ENCODE measurements around the gene CACNA1H. TPM values are rescaled to one million over a fixed set of nuclear protein-coding genes. Genes with fewer than 3 reads are reported as not detected.
"Not testable (repeated sequence)": the region's sequence is repeated elsewhere in the genome, so short reads cannot be mapped to it uniquely, and the experiment has no call there.

CACNA1H gene
- total and polyA plus RNA-seq, 7 donors, result 1.8 to 5.9 (median 2.3) TPM

- Histone ChIP-seq H3K27ac (no peak overlapping the region), H3K36me3 (ENCODE audit: insufficient read depth in 1 of 2, low read depth in 1 of 2) (no peaks in the 10 kb centered on the region), H3K4me3 (no peak overlapping the region), H3K4me1 (no peaks in the 10 kb centered on the region), H3K9me3 (no peaks in the 10 kb centered on the region), H3K27me3 (ENCODE audit: insufficient read depth in 3 of 3, low read length in 2 of 3) (peaks cover 0 to 51% (median 18%) of the 10 kb centered on the region in 3 donors)
- WGBS, 3 donors, result 93 to 96% (median 94%) methylated on average over 18 of the region's 18 CpGs
- TF ChIP-seq, protein P1, sequence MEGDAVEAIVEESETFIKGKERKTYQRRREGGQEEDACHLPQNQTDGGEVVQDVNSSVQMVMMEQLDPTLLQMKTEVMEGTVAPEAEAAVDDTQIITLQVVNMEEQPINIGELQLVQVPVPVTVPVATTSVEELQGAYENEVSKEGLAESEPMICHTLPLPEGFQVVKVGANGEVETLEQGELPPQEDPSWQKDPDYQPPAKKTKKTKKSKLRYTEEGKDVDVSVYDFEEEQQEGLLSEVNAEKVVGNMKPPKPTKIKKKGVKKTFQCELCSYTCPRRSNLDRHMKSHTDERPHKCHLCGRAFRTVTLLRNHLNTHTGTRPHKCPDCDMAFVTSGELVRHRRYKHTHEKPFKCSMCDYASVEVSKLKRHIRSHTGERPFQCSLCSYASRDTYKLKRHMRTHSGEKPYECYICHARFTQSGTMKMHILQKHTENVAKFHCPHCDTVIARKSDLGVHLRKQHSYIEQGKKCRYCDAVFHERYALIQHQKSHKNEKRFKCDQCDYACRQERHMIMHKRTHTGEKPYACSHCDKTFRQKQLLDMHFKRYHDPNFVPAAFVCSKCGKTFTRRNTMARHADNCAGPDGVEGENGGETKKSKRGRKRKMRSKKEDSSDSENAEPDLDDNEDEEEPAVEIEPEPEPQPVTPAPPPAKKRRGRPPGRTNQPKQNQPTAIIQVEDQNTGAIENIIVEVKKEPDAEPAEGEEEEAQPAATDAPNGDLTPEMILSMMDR (IDR thresholded peaks at IDR 0.05), result no peak
- intact Hi-C loops (cut with DNase I), result no loop called here
- DNase-seq, result no peak
- ATAC-seq, result no peak
These were observed 32.1 kb downstream of the CACNA1H start for GRCh38 chr16:1184980-1185379.

GRCh38 chr16:1185460-1186207 lies 32.7 kb downstream of the CACNA1H start:
- ATAC-seq; H3K4me1 ChIP-seq; H3K27ac ChIP-seq; H3K4me3 ChIP-seq; intact Hi-C loops (cut with DNase I); DNase-seq; H3K36me3 ChIP-seq (ENCODE audit: insufficient read depth in 1 of 2, low read depth in 1 of 2); H3K9me3 ChIP-seq: not testable (repeated sequence)
- peaks cover 0 to 53% (median 18%) of the 10 kb centered on the region in 3 donors for H3K27me3 ChIP-seq (ENCODE audit: insufficient read depth in 3 of 3, low read length in 2 of 3)
- 87 to 91% (median 91%) methylated on average over 39 to 83 of the region's 86 CpGs for WGBS, 3 donors

GRCh38 chr16:1188432-1189189 lies 35.7 kb downstream of the CACNA1H start:
- no peak overlapping the region for H3K4me3 ChIP-seq
- H3K27ac ChIP-seq, result no peak overlapping the region
- ATAC-seq (peak; percentile 58 to 64 (median 62)), DNase-seq (peak in 1 of 2 donors; percentile 42)
- 38 to 50% (median 43%) methylated on average over 30 to 32 of the region's 32 CpGs for WGBS, 3 donors
- H3K27me3 ChIP-seq (ENCODE audit: insufficient read depth in 3 of 3, low read length in 2 of 3), result peaks cover 0 to 36% (median 15%) of the 10 kb centered on the region in 3 donors
- no peaks in the 10 kb centered on the region for H3K4me1 ChIP-seq
- TF ChIP-seq, protein P1 (IDR thresholded peaks at IDR 0.05), result no peak
- no peaks in the 10 kb centered on the region for H3K9me3 ChIP-seq
- intact Hi-C loops (cut with DNase I), result no loop called here
- H3K36me3 ChIP-seq (ENCODE audit: insufficient read depth in 1 of 2, low read depth in 1 of 2), result no peaks in the 10 kb centered on the region

- H3K4me3 ChIP-seq, result no peak overlapping the region
- H3K27ac ChIP-seq, result no peak overlapping the region
- intact Hi-C loops (cut with DNase I), result no loop called here
- ATAC-seq, result no peak
- no peaks in the 10 kb centered on the region for H3K36me3 ChIP-seq (ENCODE audit: insufficient read depth in 1 of 2, low read depth in 1 of 2)
- peaks cover 0 to 39% (median 13%) of the 10 kb centered on the region in 3 donors for H3K27me3 ChIP-seq (ENCODE audit: insufficient read depth in 3 of 3, low read length in 2 of 3)
- H3K9me3 ChIP-seq, result no peaks in the 10 kb centered on the region
- H3K4me1 ChIP-seq, result no peaks in the 10 kb centered on the region
- TF ChIP-seq, protein P1 (IDR thresholded peaks at IDR 0.05), result no peak
- 66 to 73% (median 72%) methylated on average over 7 of the region's 7 CpGs for WGBS, 3 donors
- no peak for DNase-seq
These were observed 36.5 kb downstream of the CACNA1H start for GRCh38 chr16:1189455-1189854.

GRCh38 chr16:1190789-1191188 lies 37.9 kb downstream of the CACNA1H start:
- not testable (repeated sequence) for H3K27ac ChIP-seq; DNase-seq; H3K9me3 ChIP-seq; H3K4me1 ChIP-seq; H3K4me3 ChIP-seq; H3K36me3 ChIP-seq (ENCODE audit: insufficient read depth in 1 of 2, low read depth in 1 of 2); ATAC-seq
- intact Hi-C loops (cut with DNase I), result loop anchor here in 1 of 2 donors (5.0 kb wide), 1 partner anchor 133 kb away; no protein-coding TSS in a partner anchor
- peaks cover 0 to 48% (median 12%) of the 10 kb centered on the region in 3 donors for H3K27me3 ChIP-seq (ENCODE audit: insufficient read depth in 3 of 3, low read length in 2 of 3)
- WGBS, 3 donors, result 88 to 90% (median 89%) methylated on average over 9 to 11 of the region's 11 CpGs
